T-helper 2 cell treated with Interferon-gamma antibody and Interleukin-4, amounts not matched to agents 100 ng/mL and 5 ng/mL, for 36 hours (primary cell): ENCODE results near the gene PTPN13. TPM values are rescaled to one million over a fixed set of nuclear protein-coding genes. Genes with fewer than 3 reads are reported as not detected.

ENCODE experiments used
- intact Hi-C: fragments of 100-400 bp; cut with micrococcal nuclease; formaldehyde crosslinking; loops from one replicate; pipeline ENCODE4 v1.15.1; 2023
- total RNA-seq: library from RNA; stranded (reverse); gene quantifications from 2 replicates; pipeline ENCODE4 v1.2.3, GENCODE V29; 2022

The PTPN13 gene
- total RNA-seq, 1 donor from 2014 or later = 0.34 TPM

GRCh38 chr4:86586626-86587380 is 7.3 kb upstream of the PTPN13 start:
- intact Hi-C loops = no loop called here

DNA sequence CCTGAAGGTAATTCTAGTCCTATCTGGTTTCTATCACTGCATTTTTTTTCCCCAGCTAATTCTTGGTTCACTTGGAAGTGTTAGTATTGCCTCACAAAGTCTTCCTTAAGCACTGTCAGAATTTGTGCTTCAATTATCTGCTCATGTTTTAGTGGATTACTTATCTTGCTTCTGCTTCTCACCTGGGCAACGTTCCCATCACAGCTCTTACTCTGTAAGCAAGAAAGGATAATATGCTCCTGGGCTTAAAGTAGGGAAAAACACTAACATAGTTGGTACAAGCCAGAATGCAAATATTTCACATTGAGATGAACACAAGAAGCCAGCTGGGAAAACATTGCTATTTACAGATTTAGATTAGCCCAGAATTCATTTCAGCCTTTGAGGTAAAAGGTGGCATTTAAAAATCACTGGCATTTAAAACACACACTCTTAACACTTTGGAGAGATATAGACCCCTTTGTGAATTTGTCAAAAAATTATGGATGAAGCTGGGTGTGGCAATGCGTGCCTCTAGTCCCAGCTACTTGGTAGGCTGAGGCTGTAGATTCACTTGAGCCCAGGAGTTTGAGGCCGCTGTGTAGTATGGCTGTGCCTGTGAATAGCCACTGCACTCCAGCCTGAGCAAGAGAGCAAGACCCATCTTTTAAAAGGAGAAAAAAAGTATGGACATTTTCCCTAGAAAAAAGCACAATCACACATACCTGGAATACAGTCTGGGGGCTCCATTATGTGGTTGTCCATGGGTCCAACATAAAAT is 6.6 kb upstream of the PTPN13 start:
- intact Hi-C loops = no loop called here

GRCh38 chr4:86592553-86593249 is 1.4 kb upstream of the PTPN13 start:
- intact Hi-C loops = no loop called here

DNA sequence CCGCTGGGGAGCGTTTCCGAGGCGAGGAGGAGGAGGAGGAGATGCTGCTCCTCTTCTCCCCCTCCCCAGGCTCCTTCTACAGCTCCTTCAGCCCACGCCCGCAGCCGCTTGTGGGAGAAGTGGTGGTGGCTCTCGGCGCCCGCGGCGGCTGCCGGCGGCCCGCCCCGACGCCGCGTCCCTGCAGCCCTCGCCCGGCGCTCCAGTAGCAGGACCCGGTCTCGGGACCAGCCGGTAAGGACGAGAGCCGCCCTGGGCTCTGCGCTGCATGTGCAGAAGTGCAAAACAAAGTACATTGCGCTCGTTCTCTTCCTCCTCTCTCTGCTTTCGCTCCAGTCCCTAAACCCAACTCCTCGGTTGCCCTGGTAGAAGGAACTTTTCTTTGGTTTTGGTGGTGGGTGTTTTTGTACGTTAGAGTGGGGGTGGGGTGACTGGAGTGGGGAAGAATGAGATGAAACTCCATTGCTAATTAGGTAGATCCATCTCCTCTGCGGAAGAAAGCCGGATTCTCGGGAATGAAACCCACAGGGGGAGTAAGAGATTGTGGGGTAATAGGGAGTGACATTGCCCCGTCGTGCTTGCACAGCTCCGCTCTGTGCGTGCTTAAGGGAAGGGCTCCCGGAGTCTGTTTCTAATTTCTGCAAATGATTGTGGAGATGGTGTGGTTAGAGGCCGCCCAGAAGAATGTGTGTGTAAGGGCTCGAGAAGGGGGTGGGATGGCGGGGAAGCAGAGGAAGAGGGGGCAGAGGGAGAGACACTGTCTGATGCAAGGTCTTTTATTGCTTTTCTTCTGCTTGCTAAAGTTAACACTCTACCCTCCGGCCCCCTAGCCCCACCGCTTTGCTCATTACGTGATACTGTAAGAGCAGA is 677 bp downstream of the PTPN13 start:
- intact Hi-C loops = no loop called here

DNA sequence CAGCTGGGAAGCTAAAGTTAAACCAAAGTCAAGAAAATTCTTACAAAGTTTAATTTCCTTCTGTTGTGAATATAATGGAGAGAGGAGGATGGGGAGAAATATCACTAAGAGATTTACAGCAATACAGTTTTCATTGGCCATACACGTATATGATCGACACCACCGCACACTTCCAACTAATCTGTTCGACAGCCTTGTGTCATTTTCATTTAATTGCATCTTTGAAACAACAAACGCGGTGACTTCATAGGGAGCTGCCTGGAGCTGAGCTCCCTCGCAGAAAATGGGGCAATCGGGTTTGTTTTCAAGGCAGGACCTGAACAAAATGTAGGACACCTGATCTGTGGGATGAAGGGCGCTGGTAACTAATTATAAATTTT is 1.3 kb downstream of the PTPN13 start:
- intact Hi-C loops = no loop called here

GRCh38 chr4:86596807-86597206 is 2.7 kb downstream of the PTPN13 start:
- intact Hi-C loops = no loop called here

GRCh38 chr4:86600007-86600653 is 6.0 kb downstream of the PTPN13 start:
- intact Hi-C loops = no loop called here

GRCh38 chr4:86603311-86603885 is 9.3 kb downstream of the PTPN13 start:
- intact Hi-C loops = no loop called here

GRCh38 chr4:86606809-86607208 is 12.7 kb downstream of the PTPN13 start:
- intact Hi-C loops = no loop called here

GRCh38 chr4:86608757-86609375 is 14.8 kb downstream of the PTPN13 start:
- intact Hi-C loops = no loop called here

GRCh38 chr4:86611757-86612156 is 17.6 kb downstream of the PTPN13 start:
- intact Hi-C loops = no loop called here

- intact Hi-C loops = no loop called here
These were observed 19.6 kb downstream of the PTPN13 start for GRCh38 chr4:86613734-86614133.

GRCh38 chr4:86614865-86615264 is 20.8 kb downstream of the PTPN13 start:
- intact Hi-C loops = no loop called here

GRCh38 chr4:86615501-86615900 is 21.4 kb downstream of the PTPN13 start:
- intact Hi-C loops = no loop called here

- intact Hi-C loops = no loop called here
These were observed 25.5 kb downstream of the PTPN13 start for GRCh38 chr4:86619656-86620055.

DNA sequence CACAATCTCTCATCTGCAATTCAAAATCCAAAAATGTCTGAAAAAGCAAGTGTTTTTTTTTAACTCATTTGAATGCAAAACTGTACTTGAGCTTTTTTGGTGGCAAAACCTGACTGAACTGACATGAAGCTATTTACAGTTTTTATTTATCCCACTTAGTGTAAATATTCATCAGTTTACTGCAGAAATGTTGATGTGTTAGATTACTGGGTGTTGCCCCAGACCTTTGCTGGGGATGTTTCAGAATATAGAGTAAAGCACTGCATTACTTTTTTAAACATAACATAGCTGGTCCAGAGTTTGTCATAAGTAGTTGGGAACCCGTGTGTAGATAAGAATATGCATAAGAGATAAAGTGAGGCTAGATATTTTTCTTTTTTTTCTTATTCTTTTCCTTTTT is 27.3 kb downstream of the PTPN13 start:
- intact Hi-C loops = no loop called here

DNA sequence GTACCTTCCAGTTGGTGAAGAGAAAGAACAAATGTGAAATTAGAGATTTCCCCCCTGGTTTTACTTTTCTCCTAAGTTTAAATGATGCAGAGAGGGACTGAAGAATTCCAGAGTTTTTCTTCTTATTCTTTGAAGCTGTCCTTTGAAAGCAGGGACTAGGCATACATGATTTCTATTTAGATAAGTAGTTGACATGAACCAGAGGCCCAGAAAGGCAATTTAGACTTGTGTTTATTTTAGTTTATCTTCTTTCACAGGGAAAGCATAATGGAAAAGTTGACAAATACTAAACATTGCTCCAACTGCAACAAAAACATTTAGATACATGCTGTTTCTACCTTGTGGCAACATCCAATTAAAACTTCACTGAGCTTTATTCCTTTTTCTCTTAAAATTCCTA is 32.0 kb downstream of the PTPN13 start:
- intact Hi-C loops = no loop called here

- intact Hi-C loops = no loop called here
These were observed 33.5 kb downstream of the PTPN13 start for GRCh38 chr4:86627462-86628135.

DNA sequence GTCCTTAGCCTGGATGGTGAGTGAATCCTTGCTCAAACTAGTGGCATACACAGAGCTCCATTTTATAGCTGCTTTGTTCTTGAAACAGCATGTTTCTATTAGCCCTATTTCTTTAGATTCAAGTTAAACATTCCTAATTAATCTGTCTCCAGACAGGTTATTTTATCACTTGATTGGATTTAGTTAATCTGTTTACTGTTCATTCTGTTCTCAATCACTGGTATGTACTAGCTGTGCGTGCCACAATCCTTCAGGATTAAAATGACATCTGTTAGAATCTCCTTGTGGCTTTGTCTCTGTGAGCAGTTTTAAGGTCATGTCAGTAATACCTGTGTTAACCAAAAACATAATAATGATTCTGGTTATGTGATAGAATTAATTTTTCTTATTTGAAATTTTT is 36.5 kb downstream of the PTPN13 start:
- intact Hi-C loops = no loop called here
